ENCODE measurements around the gene USP53.
"Not testable (repeated sequence)": the region's sequence is repeated elsewhere in the genome, so short reads cannot be mapped to it uniquely, and the experiment has no call there.

Gene USP53

GRCh38 chr4:119260528-119260927, 48.0 kb downstream of the USP53 start:
- TF ChIP-seq CTCF (IDR thresholded peaks at IDR 0.05) = no peak
- no peak for DNase-seq
- Mint-ChIP-seq H3K9me3 (no peaks in the 10 kb centered on the region), H3K4me1 (no peaks in the 10 kb centered on the region), H3K36me3 (ENCODE audit: low read depth) (peaks cover 59% of the 10 kb centered on the region), H3K27me3 (ENCODE audit: low read depth, poor library complexity) (peaks cover 3% of the 10 kb centered on the region), H3K27ac (no peak overlapping the region), H3K4me3 (no peak overlapping the region)

GRCh38 chr4:119261986-119262385, 49.5 kb downstream of the USP53 start:
- peaks cover 3% of the 10 kb centered on the region for H3K27me3 Mint-ChIP-seq (ENCODE audit: low read depth, poor library complexity)
- no peaks in the 10 kb centered on the region for H3K4me1 Mint-ChIP-seq
- H3K36me3 Mint-ChIP-seq (ENCODE audit: low read depth) = peaks cover 67% of the 10 kb centered on the region
- H3K4me3 Mint-ChIP-seq = no peak overlapping the region
- no peak for DNase-seq
- no peak overlapping the region for H3K27ac Mint-ChIP-seq
- no peak for TF ChIP-seq CTCF (IDR thresholded peaks at IDR 0.05)
- H3K9me3 Mint-ChIP-seq = no peaks in the 10 kb centered on the region

- Mint-ChIP-seq H3K4me1 (no peaks in the 10 kb centered on the region), H3K36me3 (ENCODE audit: low read depth) (peaks cover 59% of the 10 kb centered on the region), H3K27ac (no peak overlapping the region), H3K27me3 (ENCODE audit: low read depth, poor library complexity) (no peaks in the 10 kb centered on the region), H3K4me3 (no peak overlapping the region), H3K9me3 (no peaks in the 10 kb centered on the region)
- DNase-seq = no peak
- TF ChIP-seq CTCF (IDR thresholded peaks at IDR 0.05) = no peak
Measured at GRCh38 chr4:119264743-119265142, 52.2 kb downstream of the USP53 start.

- TF ChIP-seq CTCF (IDR thresholded peaks at IDR 0.05) = no peak
- peaks cover 57% of the 10 kb centered on the region for H3K36me3 Mint-ChIP-seq (ENCODE audit: low read depth)
- H3K27me3 Mint-ChIP-seq (ENCODE audit: low read depth, poor library complexity) = no peaks in the 10 kb centered on the region
- DNase-seq = no peak
- no peak overlapping the region for H3K27ac Mint-ChIP-seq
- H3K9me3 Mint-ChIP-seq = no peaks in the 10 kb centered on the region
- no peak overlapping the region for H3K4me3 Mint-ChIP-seq
- no peaks in the 10 kb centered on the region for H3K4me1 Mint-ChIP-seq
Measured at GRCh38 chr4:119266153-119266552, 53.6 kb downstream of the USP53 start.

- no peaks in the 10 kb centered on the region for H3K27me3 Mint-ChIP-seq (ENCODE audit: low read depth, poor library complexity)
- no peak for DNase-seq
- H3K4me1 Mint-ChIP-seq = no peaks in the 10 kb centered on the region
- peaks cover 74% of the 10 kb centered on the region for H3K36me3 Mint-ChIP-seq (ENCODE audit: low read depth)
- no peak for TF ChIP-seq CTCF (IDR thresholded peaks at IDR 0.05)
- peaks cover 7% of the 10 kb centered on the region for H3K9me3 Mint-ChIP-seq
- H3K4me3 Mint-ChIP-seq = no peak overlapping the region
- no peak overlapping the region for H3K27ac Mint-ChIP-seq
Measured at GRCh38 chr4:119268466-119268865, 56.0 kb downstream of the USP53 start.

GRCh38 chr4:119271361-119272085, 59.0 kb downstream of the USP53 start:
- Mint-ChIP-seq H3K4me1 (no peaks in the 10 kb centered on the region), H3K4me3 (no peak overlapping the region), H3K27ac (no peak overlapping the region), H3K9me3 (peaks cover 11% of the 10 kb centered on the region), H3K27me3 (ENCODE audit: low read depth, poor library complexity) (no peaks in the 10 kb centered on the region), H3K36me3 (ENCODE audit: low read depth) (peaks cover 69% of the 10 kb centered on the region)
- no peak for TF ChIP-seq CTCF (IDR thresholded peaks at IDR 0.05)
- no peak for DNase-seq

GRCh38 chr4:119279541-119279940, 67.0 kb downstream of the USP53 start:
- not testable (repeated sequence) for H3K27me3 Mint-ChIP-seq (ENCODE audit: low read depth, poor library complexity); H3K27ac Mint-ChIP-seq; DNase-seq; H3K4me3 Mint-ChIP-seq; H3K4me1 Mint-ChIP-seq
- peaks cover 12% of the 10 kb centered on the region for H3K9me3 Mint-ChIP-seq
- peaks cover 26% of the 10 kb centered on the region for H3K36me3 Mint-ChIP-seq (ENCODE audit: low read depth)

- DNase-seq; H3K27me3 Mint-ChIP-seq (ENCODE audit: low read depth, poor library complexity); H3K4me1 Mint-ChIP-seq: not testable (repeated sequence)
- peaks cover 26% of the 10 kb centered on the region for H3K36me3 Mint-ChIP-seq (ENCODE audit: low read depth)
- peak overlapping the region; percentile 1 for H3K4me3 Mint-ChIP-seq
- H3K9me3 Mint-ChIP-seq = peaks cover 12% of the 10 kb centered on the region
- H3K27ac Mint-ChIP-seq = peak overlapping the region; percentile 40
Measured at GRCh38 chr4:119279945-119280344, 67.4 kb downstream of the USP53 start.

Measured in nephron progenitor cell (in vitro differentiated cells).